Mucosa of gallbladder (tissue), 1 donor: ENCODE results near the gene AKAP6. TPM values are rescaled to one million over a fixed set of nuclear protein-coding genes. Genes with fewer than 3 reads are reported as not detected.
A peak's percentile ranks its signal among the peaks of the same experiment; 100 is the strongest.

ENCODE experiments used
- DNase-seq: peaks from one replicate; pipeline ENCODE4 v3.0.0-alpha.2; 2020; ENCODE audit warnings: low spot score
- total RNA-seq: library from RNA; stranded (reverse); gene quantifications from one replicate; pipeline ENCODE4 v1.2.1, GENCODE V29; 2021
- donor health status: DM: no; HTN: no; CAD: no.

The AKAP6 gene
- total RNA-seq, 1 donor from 2014 or later = 40.1 TPM

GRCh38 chr14:32623300-32624093 is 294.4 kb downstream of the AKAP6 start:
- DNase-seq = no peak

GRCh38 chr14:32625211-32625610 is 296.1 kb downstream of the AKAP6 start:
- DNase-seq = no peak

DNA sequence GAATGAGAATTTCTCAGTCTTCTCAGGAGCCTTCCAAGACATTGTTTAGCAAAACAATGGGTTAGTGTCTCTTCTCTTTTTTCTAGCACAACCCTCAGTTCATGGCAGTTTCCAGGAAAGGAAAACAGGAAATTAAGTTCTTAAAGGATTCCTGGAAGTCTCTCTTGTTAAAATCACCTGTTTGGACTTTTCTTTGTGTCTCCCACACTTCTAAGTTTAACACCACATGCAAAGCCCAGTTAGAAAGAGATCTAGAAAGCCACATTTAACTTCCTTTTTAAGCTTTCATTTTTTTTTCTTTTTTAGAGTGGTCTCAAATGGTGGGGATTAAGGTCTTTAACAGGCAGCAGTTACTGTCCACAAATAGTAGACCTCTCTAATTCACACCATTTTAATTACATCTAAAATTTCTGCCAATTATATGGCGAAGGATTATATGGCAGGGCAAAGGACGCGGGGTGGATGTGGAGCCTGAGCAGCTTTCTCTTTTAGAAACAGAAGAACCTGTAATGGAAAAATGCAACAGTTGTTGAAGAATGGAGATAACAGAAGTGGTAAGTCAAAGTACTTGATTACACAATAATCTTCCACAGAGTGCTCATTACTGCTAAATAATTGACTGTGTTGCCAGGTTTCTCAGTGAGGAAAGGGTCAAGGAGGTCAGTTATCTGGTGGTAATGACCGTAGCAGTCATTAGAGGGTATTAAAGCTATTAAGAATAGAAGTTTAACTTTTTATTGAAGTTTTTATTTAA is 298.6 kb downstream of the AKAP6 start:
- DNase-seq = no peak

DNA sequence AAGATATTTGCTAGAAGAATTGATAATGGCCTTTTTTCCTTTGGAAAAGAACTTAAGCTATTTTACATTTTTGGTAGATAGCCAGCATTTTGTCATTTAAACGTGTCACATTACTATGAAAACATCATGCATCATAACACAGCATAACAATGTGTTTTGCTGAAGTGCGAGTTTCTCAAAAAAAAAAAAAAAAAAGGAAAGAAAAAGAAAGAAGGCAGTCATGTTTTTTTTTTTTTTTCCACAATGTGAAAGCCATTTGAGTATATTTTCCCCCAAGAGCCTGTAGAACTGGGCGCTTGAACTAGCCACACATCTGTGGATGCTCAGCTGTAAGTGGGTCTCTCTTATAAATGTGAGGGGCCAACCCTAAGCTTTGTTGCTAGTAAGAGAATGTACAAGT is 300.1 kb downstream of the AKAP6 start:
- no peak for DNase-seq

GRCh38 chr14:32630701-32631100 is 301.6 kb downstream of the AKAP6 start:
- DNase-seq = no peak

DNA sequence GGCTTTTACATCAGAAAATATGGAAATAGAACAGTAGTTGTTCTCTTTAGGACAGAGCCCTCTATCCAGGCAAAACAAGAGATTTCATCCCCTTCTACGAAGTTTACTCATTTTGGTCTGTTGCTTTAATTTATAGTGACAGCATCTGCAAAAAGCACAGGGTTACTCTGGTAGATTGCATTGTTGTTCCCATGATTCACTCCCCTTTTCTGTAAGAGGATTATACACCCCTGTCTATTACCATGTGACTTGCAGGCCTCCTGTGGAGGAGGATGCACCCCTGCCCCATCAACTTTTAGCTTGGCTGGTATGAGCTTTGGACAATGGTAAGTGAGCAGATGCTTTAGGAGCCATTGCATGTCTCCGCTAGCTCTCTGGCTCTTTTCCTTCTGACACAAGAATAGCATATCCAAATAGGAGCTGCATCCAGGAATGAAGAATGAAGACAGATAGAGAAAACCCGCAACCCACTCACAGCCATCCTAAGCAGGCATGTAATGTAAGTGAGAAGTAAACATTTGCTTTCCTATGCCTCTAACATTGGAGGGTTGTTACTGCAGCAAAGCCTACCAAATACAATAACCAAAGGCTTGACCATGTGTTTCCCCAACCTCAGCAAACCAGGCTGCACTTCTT is 304.2 kb downstream of the AKAP6 start:
- no peak for DNase-seq

GRCh38 chr14:32633930-32634329 is 304.8 kb downstream of the AKAP6 start:
- no peak for DNase-seq

DNA sequence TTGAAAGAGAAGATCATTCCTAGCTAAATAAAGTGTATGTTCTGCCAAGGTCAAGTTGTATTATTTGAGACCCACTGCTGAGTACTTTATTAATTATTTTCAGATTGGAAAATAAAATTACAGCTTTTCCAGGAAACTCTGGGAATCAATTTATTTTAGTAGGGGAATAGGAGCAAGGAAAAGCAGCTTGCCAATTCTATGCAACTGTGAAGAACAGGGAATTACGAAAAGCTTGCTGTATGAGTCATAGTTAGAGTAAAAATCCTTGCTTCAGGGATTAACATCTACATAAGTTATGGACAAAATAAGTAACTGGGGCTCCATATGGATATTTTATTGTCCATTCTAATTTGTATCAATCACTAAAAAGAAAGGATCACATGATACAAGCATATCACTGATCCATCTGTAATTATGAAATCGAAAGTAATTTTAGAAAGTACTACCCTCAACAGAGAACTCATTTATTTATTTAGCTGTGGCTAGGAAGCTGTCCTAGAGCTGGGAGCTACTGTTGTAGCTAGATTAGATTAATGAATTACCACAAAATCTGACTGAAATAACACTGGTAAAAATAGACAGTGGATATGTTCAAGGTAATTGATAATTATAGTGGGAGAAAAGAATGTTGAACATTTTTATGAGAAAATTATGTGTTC is 306.1 kb downstream of the AKAP6 start:
- no peak for DNase-seq

DNA sequence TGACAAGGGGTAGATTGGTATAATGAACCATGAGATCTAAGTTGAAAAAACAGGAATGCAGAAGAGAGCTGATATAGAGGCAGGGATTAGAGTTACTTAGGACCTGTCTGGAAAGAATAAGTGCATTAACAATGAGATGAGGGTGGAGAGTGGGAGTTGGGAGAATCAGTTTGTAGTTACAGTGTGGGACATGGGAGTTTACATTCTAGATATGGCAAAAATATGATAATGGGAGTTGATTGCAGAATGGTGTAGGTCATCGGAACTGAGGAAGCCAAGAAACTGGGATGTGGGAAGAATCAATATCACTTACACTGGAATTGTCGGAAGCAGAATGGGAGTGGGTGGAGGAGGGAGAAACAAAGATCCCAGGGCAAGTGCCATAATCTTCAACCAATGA is 308.5 kb downstream of the AKAP6 start:
- DNase-seq = no peak

DNA sequence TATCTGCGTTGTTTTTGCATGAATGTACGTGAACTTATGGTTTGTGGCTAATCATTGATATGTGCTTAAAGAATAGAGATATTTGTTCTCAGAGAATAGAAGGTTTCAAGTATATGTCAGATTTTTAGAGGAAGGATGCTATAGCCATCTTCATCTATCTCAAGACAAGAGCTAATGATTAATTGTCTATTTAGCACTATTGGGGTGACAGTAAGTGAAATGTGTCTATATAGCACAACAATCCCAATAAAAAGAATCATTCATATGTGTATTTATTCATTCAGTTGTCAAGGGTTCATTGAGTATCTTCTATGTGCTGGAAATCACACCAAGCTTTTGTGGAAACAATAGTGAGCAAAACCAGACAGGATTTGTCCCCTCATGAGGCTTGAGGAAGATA is 310.1 kb downstream of the AKAP6 start:
- DNase-seq = no peak

DNA sequence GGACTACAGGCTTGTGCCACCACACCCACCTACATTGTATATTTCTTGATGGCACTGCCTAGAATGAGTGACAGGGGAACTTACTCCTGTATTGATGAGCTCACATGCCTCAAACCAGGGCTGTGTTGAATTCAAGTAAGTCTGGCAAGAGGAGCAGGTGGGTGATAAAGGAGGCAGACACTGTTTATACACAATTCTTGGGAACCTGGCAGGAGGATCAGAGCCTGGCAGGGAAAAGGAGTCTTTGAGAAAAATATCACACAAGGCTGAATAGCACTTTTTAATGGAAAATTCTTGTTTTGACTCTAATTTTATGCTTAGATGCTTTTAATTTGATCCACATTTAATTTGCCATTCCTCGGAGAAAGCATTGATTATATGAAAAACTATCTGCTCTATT is 316.5 kb downstream of the AKAP6 start:
- DNase-seq = no peak

DNA sequence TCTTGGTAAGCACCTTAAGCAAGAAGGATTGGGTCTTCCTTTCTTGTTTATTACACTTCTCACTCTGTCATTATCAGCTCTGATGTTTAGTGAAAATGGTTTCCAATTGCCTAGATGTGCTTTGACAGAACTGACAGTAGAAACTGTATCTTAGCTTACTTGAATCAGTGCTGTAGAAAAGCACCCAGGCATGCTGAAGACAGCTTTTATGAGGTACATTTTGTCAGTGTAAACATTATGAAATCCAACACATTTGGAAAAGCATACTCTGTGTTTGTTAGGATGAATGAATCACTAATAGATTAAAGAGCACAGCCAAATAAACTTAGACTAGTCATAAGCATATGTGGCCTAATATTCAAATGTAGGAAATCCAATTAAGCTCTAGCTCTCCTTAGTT is 319.3 kb downstream of the AKAP6 start:
- no peak for DNase-seq

GRCh38 chr14:32650030-32650429 is 320.9 kb downstream of the AKAP6 start:
- DNase-seq = no peak

DNA sequence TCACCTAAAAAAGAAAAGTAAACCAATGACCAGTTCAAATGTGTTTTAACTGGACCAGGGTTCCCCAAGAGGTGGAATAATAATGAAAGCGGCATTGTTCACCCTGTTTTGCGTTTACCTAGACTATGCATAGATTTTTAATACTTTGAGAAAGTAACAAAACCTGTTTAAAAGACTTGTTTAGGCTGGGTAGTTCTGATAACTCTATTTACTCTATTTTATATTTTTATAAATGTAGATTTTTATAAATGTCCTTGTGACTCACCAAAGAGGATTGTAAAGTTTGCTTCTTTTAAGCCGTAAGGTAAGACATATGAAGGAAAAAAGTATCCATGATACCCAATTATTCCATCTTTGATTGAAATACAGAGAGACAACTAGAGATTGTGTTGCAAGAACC is 321.6 kb downstream of the AKAP6 start:
- no peak for DNase-seq

- no peak for DNase-seq
Measured at GRCh38 chr14:32654106-32654505, 325.0 kb downstream of the AKAP6 start.

- DNase-seq = no peak
Measured at GRCh38 chr14:32656601-32657000, 327.5 kb downstream of the AKAP6 start.

GRCh38 chr14:32657081-32657480 is 328.0 kb downstream of the AKAP6 start:
- DNase-seq = peak; percentile 26

DNA sequence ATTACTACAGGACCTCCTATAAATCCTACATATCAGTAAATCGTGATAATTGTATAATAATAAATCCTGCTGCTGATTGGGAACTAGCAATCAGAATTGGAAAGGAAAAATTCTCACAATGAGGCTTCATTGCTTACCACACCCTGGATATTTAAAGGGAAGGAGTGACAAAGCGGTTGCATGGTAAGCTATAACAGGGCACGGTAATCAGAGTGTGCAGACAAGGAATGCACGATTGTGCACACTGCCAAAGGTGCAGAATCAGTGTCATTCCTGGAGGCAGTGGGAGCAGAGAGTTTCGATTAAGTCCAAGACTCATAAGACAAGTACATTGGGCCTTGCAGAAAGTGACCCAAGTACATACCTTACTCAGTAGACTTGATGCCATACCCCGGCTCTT is 332.1 kb downstream of the AKAP6 start:
- no peak for DNase-seq

- no peak for DNase-seq
Measured at GRCh38 chr14:32662211-32662610, 333.1 kb downstream of the AKAP6 start.

DNA sequence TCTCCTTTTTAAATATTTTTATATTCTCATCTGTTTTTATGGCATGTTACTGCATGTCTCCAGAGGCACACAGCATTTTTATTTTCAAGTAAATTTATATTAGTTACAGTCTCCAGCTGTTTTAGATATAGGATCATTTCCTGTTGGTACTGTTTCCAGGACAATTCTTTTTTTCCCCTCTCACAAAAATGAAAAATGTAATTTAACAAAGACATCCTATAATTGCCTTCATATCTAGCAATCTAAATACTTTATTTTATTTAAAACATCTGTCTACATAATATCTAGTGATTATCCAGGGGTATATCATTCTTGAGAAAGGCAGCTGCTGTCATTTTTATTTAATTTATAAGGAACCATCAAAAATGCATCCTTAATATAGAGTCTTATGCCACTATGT is 337.2 kb downstream of the AKAP6 start:
- no peak for DNase-seq

DNA sequence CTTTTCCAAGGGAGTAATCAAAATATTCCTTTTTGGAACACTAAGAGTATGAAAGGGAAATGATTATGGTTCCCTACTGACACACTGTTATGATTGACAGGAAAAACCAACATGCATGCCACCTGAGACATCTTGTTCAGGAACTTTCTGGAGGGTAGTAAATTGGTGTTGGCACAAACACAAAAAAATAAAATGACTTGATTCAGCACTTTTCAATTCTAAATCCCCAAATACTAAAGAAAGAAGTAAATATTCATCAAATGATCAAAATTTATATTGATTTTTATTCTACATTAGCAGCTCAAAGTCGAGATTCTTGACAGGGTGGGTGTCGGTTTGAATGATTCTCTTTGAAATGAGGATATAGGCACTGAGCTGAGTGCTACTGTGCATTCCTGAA is 338.2 kb downstream of the AKAP6 start:
- DNase-seq = no peak

- no peak for DNase-seq
Measured at GRCh38 chr14:32667791-32668190, 338.7 kb downstream of the AKAP6 start.
